ENCODE data around the gene LRP6.
"Not testable (repeated sequence)": the region's sequence is repeated elsewhere in the genome, so short reads cannot be mapped to it uniquely, and the experiment has no call there.

The LRP6 gene

DNA sequence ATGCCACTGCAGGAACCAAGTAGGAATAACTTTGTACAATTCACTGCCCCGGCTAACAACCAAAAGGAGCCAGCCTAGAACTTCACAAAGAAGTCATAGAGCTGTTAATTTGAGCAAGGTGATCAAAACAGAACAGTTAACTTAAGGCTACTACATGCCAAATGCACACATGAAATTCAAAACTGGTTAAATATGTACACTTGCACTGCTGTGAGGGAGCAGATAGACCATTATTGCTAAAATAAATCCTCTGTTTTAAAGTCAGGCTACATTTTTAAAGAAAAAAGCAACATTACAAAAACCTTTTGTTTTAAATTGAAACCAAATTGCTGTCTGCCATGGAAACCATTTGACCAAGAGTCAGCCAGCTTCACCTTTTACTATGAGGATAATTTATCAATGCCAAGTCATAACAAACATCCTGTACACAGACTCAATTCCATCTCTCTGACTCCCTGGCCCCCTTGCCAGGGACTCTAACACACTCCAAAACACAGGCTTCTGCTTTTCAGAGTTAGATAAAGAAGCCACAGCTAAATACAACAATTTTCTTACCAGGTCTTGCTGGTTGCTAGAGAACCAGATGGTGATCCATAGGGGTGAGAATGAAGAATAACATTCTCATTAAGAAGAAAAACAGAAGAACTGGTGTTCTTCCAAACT, 84.0 kb downstream of the LRP6 start:
- in situ Hi-C loops (cut with MboI; ENCODE audit: low sequenced_read_pairs), result no loop called here

DNA sequence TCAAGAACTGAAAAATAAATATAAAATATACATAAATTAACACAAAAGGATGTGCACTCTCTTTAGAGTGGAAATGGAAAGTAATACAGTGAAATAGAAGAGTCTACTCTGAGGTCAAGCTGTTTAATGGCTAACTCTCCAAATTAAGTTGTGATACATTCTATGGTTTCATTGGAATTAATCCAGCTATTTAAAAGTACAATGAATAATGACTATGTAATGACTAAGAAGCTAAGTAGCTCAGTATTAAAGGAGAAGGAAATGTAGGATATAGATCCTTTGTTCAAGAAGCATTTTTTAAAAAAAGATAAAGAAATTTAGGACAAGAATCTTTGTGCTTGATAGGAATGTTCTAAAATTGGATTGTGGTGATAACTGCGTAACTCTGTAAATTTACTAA, 85.3 kb downstream of the LRP6 start:
- in situ Hi-C loops (cut with MboI; ENCODE audit: low sequenced_read_pairs), result no loop called here

- in situ Hi-C loops (cut with MboI; ENCODE audit: low sequenced_read_pairs), result no loop called here
Observed at GRCh38 chr12:12180575-12180974, 86.3 kb downstream of the LRP6 start.

- in situ Hi-C loops (cut with MboI; ENCODE audit: low sequenced_read_pairs), result no loop called here
Observed at GRCh38 chr12:12180136-12180535, 86.7 kb downstream of the LRP6 start.

GRCh38 chr12:12178559-12178958, 88.3 kb downstream of the LRP6 start:
- in situ Hi-C loops (cut with MboI; ENCODE audit: low sequenced_read_pairs), result no loop called here

GRCh38 chr12:12176402-12176801, 90.4 kb downstream of the LRP6 start:
- in situ Hi-C loops (cut with MboI; ENCODE audit: low sequenced_read_pairs), result no loop called here

- in situ Hi-C loops (cut with MboI; ENCODE audit: low sequenced_read_pairs), result no loop called here
Observed at GRCh38 chr12:12171991-12172511, 94.8 kb downstream of the LRP6 start.

DNA sequence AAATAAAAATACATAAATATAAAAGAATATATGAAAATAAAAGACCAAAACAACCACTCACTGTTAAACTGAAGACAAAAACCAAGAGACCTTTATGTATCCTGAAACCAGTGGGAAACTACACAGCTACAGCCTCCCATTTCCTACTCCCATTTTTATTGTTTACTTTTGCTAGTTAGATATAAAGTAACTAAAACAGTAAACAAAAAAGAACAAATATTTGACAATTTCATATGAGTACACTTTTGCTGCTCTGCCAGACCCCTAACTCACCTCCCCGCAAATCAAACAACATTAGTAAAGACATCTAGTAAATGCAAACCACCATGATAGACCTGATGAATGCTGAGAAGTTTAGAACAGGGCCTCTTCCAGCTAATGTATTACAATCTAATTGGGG, 99.0 kb downstream of the LRP6 start:
- in situ Hi-C loops (cut with MboI; ENCODE audit: low sequenced_read_pairs), result no loop called here

GRCh38 chr12:12166751-12167150, 100.1 kb downstream of the LRP6 start:
- in situ Hi-C loops (cut with MboI; ENCODE audit: low sequenced_read_pairs), result no loop called here

GRCh38 chr12:12159988-12160387, 106.9 kb downstream of the LRP6 start:
- in situ Hi-C loops (cut with MboI; ENCODE audit: low sequenced_read_pairs), result no loop called here

DNA sequence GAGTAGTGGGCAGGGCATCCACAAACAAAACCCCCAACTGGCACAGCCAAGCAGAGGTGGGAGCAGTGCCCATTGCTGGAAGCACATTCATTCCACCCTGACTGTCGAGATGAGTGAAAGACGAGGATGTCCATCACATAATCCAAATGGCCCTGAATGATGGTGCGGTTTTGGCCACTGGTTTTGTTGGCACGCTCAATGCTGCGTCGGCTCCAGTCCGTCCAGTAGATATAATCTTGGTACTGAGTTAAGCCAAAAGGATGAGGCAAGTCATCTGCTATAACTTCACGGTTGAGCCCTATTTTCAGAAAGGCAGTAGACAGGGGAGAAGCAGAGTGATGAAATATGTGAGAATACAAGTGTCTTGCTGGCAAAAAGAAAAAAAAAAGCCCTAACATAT, 108.0 kb downstream of the LRP6 start:
- in situ Hi-C loops (cut with MboI; ENCODE audit: low sequenced_read_pairs), result no loop called here

DNA sequence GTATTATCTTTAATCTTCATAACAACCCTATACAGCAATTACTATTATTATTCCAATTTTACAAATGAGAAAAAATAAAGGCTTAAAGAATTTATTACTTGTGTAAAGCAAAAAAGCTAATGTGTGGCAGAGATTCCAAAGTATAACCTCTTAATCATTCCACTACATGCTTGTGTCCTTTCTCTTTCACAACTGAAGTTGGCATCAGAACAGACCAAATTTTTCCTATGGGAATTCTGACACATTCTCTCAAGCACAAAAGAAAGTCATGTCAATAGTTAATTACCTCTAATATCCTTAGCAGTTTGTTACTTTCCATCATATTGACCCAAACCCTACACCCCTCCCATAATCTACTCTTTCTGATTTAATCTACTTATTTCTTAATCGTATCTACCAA, 109.4 kb downstream of the LRP6 start:
- in situ Hi-C loops (cut with MboI; ENCODE audit: low sequenced_read_pairs), result no loop called here

- in situ Hi-C loops (cut with MboI; ENCODE audit: low sequenced_read_pairs), result no loop called here
Observed at GRCh38 chr12:12156828-12157227, 110.0 kb downstream of the LRP6 start.

DNA sequence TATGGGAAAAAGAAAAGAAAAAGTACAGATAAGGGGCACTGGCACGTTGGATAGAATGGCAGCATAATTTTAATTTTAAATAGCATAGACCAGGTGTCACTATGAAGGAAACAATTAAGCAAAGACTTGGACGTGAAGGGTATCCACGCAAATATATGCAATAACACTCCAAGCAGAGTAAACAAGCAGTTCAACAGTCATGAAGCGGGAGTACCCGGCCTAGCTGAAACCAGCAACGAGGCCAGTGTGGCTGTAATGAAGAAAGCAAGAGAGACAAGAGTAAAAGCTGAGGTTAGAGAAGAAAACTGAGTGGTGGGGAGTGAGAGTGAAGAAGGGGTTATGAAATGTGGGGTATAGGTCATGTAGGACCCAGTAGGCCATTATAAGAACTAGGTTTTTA, 110.7 kb downstream of the LRP6 start:
- in situ Hi-C loops (cut with MboI; ENCODE audit: low sequenced_read_pairs), result no loop called here

DNA sequence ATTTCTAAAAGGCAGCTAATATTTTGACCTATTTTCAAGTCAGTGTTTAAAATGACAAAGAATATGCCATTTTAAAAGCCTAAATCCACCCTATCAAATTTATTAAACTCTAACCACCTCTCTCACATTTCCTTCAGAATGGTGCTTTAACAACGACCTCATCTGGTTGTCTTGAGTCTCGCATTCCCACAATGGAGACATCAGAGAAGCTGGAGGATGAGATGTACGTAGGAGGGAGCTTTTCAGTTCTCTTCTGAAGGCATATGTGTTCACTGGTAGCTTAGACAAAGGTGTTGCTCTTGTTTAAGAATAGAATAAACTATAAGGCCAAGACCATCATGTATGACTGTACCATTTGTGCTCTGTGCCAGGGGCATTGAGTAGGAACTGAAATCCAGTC, 113.2 kb downstream of the LRP6 start:
- in situ Hi-C loops (cut with MboI; ENCODE audit: low sequenced_read_pairs), result no loop called here

GRCh38 chr12:12147111-12147510, 119.7 kb downstream of the LRP6 start:
- in situ Hi-C loops (cut with MboI; ENCODE audit: low sequenced_read_pairs), result no loop called here

- in situ Hi-C loops (cut with MboI; ENCODE audit: low sequenced_read_pairs), result not testable (repeated sequence)
Observed at GRCh38 chr12:12144531-12144930, 122.3 kb downstream of the LRP6 start.

DNA sequence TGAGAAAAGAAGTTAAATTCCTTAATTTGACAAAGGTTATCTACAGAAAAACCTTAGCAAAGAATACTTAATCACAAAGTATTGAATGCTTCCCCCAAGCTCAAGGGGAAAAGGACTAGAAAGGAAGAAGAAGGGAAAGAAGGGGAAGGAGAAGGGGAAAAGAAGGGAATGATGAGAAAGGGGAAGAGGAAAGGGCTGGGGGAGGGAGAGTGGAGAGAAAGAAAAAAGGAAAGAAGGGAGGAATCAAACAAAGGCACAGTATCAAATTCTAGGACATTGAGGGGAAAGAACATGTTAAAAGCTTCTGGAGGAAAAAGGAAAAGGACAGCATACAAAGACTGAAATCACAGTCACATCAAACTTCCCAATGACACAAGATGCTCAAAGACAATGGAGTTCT, 125.8 kb downstream of the LRP6 start:
- in situ Hi-C loops (cut with MboI; ENCODE audit: low sequenced_read_pairs), result no loop called here

DNA sequence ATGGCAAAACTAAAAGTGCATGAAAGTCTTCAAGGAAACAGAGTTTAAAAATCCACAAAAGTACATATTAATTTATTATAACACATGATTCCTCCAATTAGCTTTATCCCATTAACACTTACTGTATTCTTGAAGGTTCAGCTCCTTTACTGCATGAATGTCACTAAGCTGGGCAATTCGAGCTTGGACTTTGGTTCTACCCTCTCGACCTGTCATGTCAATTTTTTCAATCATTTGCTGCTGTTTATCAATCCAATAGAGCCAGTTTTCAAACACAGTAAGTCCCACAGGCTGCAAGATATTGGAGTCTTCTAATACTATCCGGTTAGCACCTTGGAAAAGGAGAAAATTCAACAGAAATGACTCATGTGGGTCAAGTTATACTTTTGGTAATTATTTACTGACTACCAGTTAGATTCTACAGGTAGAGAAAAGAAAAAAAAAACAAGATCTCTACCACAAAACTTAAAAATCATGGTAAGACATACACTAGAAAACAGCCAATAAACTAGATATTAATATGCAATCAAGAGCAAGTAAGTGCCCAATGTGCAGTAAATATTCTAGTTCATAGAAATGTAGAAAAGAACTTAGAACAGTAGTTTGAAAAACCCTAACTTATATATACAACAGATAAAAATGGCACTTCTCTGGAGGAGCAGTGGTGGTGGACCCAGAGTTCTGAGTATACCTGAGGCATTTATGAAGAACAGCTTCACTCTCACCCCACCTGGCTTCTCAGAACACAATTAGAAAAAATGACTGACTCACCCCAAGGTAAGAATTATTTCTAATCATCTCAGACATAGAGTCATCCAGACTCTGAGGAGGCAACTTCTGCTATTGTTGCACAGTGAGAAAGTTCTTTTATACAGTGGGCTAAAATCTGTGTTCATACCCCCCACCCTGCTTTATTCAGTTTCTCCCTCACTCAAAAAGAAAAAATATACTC, 128.4 kb downstream of the LRP6 start:
- in situ Hi-C loops (cut with MboI; ENCODE audit: low sequenced_read_pairs), result no loop called here

DNA sequence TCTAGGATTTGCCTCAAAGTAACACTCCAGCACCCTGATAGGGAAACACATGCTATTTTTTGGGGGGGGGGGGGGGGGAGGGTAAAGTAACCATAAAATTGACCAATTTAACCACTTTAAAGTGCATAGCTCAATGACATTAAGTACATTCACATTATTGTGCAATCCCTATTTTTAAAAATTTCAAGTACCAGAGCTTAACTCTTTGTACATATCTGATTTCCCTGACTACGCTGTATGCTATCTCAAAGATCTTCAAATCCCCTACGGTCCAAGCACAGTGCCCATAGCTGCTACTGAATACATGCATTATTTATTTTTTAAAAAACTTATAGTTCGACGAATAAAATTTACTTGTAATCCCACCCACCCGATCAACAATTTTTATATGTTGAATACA, 133.1 kb downstream of the LRP6 start:
- in situ Hi-C loops (cut with MboI; ENCODE audit: low sequenced_read_pairs), result no loop called here

GRCh38 chr12:12133259-12133658, 133.6 kb downstream of the LRP6 start:
- in situ Hi-C loops (cut with MboI; ENCODE audit: low sequenced_read_pairs), result no loop called here

GRCh38 chr12:12128670-12129069, 138.2 kb downstream of the LRP6 start:
- in situ Hi-C loops (cut with MboI; ENCODE audit: low sequenced_read_pairs), result no loop called here

Data from HL-60/S4 treated with retinoic acid at 250 ng/mL for 4 days and 3 days (cell line).